ENCODE data around the gene TGFBRAP1.

TGFBRAP1 gene

GRCh38 chr2:105298017-105298416 lies 31.5 kb downstream of the TGFBRAP1 start:
- Histone ChIP-seq H3K9me3 (ENCODE audit: control insufficient read depth in 2 of 2, low read length in 2 of 2) (no peaks in the 10 kb centered on the region), H3K4me3 (ENCODE audit: low read length in 2 of 2) (no peak overlapping the region), H3K4me1 (ENCODE audit: control insufficient read depth in 2 of 2, insufficient read depth in 2 of 2, low read length in 2 of 2) (no peaks in the 10 kb centered on the region), H3K9ac (ENCODE audit: low read depth in 1 of 2, low read length in 2 of 2) (no peak overlapping the region), H3K36me3 (ENCODE audit: control insufficient read depth in 2 of 2, insufficient read depth in 2 of 2, low read length in 2 of 2) (peaks cover 32 to 33% of the 10 kb centered on the region in 2 donors), H3K27ac (ENCODE audit: low read depth in 2 of 2, low read length in 2 of 2) (no peak overlapping the region), H3K27me3 (ENCODE audit: control insufficient read depth in 2 of 2, insufficient read depth in 2 of 2, low read length in 2 of 2) (no peaks in the 10 kb centered on the region)

DNA sequence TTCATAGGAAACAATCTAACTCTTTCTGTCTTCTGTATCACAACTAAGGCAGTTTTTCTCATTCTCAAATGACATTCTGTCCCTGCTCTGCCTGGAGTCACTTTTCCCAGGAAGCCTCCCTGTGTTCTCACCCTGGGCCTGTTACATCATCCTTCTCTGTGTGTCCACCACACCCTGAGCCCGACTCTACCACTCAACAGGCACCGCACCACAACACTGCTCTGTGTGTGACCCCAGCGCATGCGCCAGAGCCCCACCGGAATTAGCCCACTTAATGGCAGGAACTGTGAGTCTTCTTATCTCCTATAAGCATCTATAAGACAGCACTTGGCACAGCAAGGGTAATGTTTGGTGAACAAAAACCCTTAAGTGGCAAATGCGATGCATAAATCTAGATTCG lies 32.3 kb downstream of the TGFBRAP1 start:
- H3K27me3 ChIP-seq (ENCODE audit: control insufficient read depth in 2 of 2, insufficient read depth in 2 of 2, low read length in 2 of 2) = no peaks in the 10 kb centered on the region
- no peaks in the 10 kb centered on the region for H3K9me3 ChIP-seq (ENCODE audit: control insufficient read depth in 2 of 2, low read length in 2 of 2)
- H3K36me3 ChIP-seq (ENCODE audit: control insufficient read depth in 2 of 2, insufficient read depth in 2 of 2, low read length in 2 of 2) = peaks cover 34% of the 10 kb centered on the region in 2 donors
- H3K4me3 ChIP-seq (ENCODE audit: low read length in 2 of 2) = no peak overlapping the region
- no peak overlapping the region for H3K27ac ChIP-seq (ENCODE audit: low read depth in 2 of 2, low read length in 2 of 2)
- no peaks in the 10 kb centered on the region for H3K4me1 ChIP-seq (ENCODE audit: control insufficient read depth in 2 of 2, insufficient read depth in 2 of 2, low read length in 2 of 2)
- H3K9ac ChIP-seq (ENCODE audit: low read depth in 1 of 2, low read length in 2 of 2) = no peak overlapping the region

DNA sequence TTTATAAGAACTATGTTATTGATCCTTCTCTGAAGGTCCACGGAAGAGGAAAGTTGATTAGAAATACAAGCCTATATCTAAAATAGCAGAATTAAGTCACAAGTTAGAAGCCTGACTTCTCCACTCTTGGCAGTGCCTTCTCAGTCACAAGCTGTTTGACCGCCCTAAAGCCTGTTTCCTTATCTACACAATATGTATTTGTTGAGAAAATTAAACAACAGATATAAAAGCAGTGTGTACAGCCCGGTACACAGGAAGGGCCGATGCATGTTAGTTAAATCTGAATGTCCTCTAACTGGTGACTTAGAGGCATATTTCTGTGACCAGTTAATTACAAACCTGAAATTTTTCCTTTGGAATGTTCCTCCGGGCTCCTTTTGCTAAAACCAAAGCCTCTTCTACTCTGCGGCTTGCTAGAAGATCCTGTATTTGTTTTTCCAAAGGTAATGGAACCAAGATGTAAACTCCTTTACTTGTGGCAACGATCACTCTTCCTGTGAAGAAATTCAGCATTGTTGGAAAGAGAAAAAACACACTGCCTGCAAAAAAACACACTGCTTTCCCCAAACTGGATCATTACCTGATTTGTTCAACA lies 33.4 kb downstream of the TGFBRAP1 start:
- no peaks in the 10 kb centered on the region for H3K9me3 ChIP-seq (ENCODE audit: control insufficient read depth in 2 of 2, low read length in 2 of 2)
- H3K9ac ChIP-seq (ENCODE audit: low read depth in 1 of 2, low read length in 2 of 2) = no peak overlapping the region
- H3K27me3 ChIP-seq (ENCODE audit: control insufficient read depth in 2 of 2, insufficient read depth in 2 of 2, low read length in 2 of 2) = no peaks in the 10 kb centered on the region
- H3K27ac ChIP-seq (ENCODE audit: low read depth in 2 of 2, low read length in 2 of 2) = no peak overlapping the region
- H3K4me1 ChIP-seq (ENCODE audit: control insufficient read depth in 2 of 2, insufficient read depth in 2 of 2, low read length in 2 of 2) = no peaks in the 10 kb centered on the region
- H3K4me3 ChIP-seq (ENCODE audit: low read length in 2 of 2) = no peak overlapping the region
- H3K36me3 ChIP-seq (ENCODE audit: control insufficient read depth in 2 of 2, insufficient read depth in 2 of 2, low read length in 2 of 2) = peaks cover 40 to 43% of the 10 kb centered on the region in 2 donors

GRCh38 chr2:105294844-105295481 lies 34.6 kb downstream of the TGFBRAP1 start:
- no peak overlapping the region for H3K27ac ChIP-seq (ENCODE audit: low read depth in 2 of 2, low read length in 2 of 2)
- H3K9ac ChIP-seq (ENCODE audit: low read depth in 1 of 2, low read length in 2 of 2) = no peak overlapping the region
- no peaks in the 10 kb centered on the region for H3K4me1 ChIP-seq (ENCODE audit: control insufficient read depth in 2 of 2, insufficient read depth in 2 of 2, low read length in 2 of 2)
- no peak overlapping the region for H3K4me3 ChIP-seq (ENCODE audit: low read length in 2 of 2)
- H3K9me3 ChIP-seq (ENCODE audit: control insufficient read depth in 2 of 2, low read length in 2 of 2) = no peaks in the 10 kb centered on the region
- H3K27me3 ChIP-seq (ENCODE audit: control insufficient read depth in 2 of 2, insufficient read depth in 2 of 2, low read length in 2 of 2) = no peaks in the 10 kb centered on the region
- peaks cover 42 to 47% of the 10 kb centered on the region in 2 donors for H3K36me3 ChIP-seq (ENCODE audit: control insufficient read depth in 2 of 2, insufficient read depth in 2 of 2, low read length in 2 of 2)

- peaks cover 40 to 55% of the 10 kb centered on the region in 2 donors for H3K36me3 ChIP-seq (ENCODE audit: control insufficient read depth in 2 of 2, insufficient read depth in 2 of 2, low read length in 2 of 2)
- H3K9me3 ChIP-seq (ENCODE audit: control insufficient read depth in 2 of 2, low read length in 2 of 2) = no peaks in the 10 kb centered on the region
- H3K9ac ChIP-seq (ENCODE audit: low read depth in 1 of 2, low read length in 2 of 2) = no peak overlapping the region
- H3K4me3 ChIP-seq (ENCODE audit: low read length in 2 of 2) = no peak overlapping the region
- H3K4me1 ChIP-seq (ENCODE audit: control insufficient read depth in 2 of 2, insufficient read depth in 2 of 2, low read length in 2 of 2) = no peaks in the 10 kb centered on the region
- H3K27me3 ChIP-seq (ENCODE audit: control insufficient read depth in 2 of 2, insufficient read depth in 2 of 2, low read length in 2 of 2) = no peaks in the 10 kb centered on the region
- H3K27ac ChIP-seq (ENCODE audit: low read depth in 2 of 2, low read length in 2 of 2) = no peak overlapping the region
Observed at GRCh38 chr2:105294046-105294445, 35.5 kb downstream of the TGFBRAP1 start.

- Histone ChIP-seq H3K4me3 (ENCODE audit: low read length in 2 of 2) (no peak overlapping the region), H3K36me3 (ENCODE audit: control insufficient read depth in 2 of 2, insufficient read depth in 2 of 2, low read length in 2 of 2) (peaks cover 35 to 41% of the 10 kb centered on the region in 2 donors), H3K9ac (ENCODE audit: low read depth in 1 of 2, low read length in 2 of 2) (no peak overlapping the region), H3K27me3 (ENCODE audit: control insufficient read depth in 2 of 2, insufficient read depth in 2 of 2, low read length in 2 of 2) (no peaks in the 10 kb centered on the region), H3K4me1 (ENCODE audit: control insufficient read depth in 2 of 2, insufficient read depth in 2 of 2, low read length in 2 of 2) (no peaks in the 10 kb centered on the region), H3K27ac (ENCODE audit: low read depth in 2 of 2, low read length in 2 of 2) (no peak overlapping the region), H3K9me3 (ENCODE audit: control insufficient read depth in 2 of 2, low read length in 2 of 2) (no peaks in the 10 kb centered on the region)
Observed at GRCh38 chr2:105291981-105292380, 37.6 kb downstream of the TGFBRAP1 start.

GRCh38 chr2:105290981-105291660 lies 38.4 kb downstream of the TGFBRAP1 start:
- no peaks in the 10 kb centered on the region for H3K9me3 ChIP-seq (ENCODE audit: control insufficient read depth in 2 of 2, low read length in 2 of 2)
- no peak overlapping the region for H3K4me3 ChIP-seq (ENCODE audit: low read length in 2 of 2)
- no peaks in the 10 kb centered on the region for H3K27me3 ChIP-seq (ENCODE audit: control insufficient read depth in 2 of 2, insufficient read depth in 2 of 2, low read length in 2 of 2)
- no peak overlapping the region for H3K9ac ChIP-seq (ENCODE audit: low read depth in 1 of 2, low read length in 2 of 2)
- no peak overlapping the region for H3K27ac ChIP-seq (ENCODE audit: low read depth in 2 of 2, low read length in 2 of 2)
- H3K4me1 ChIP-seq (ENCODE audit: control insufficient read depth in 2 of 2, insufficient read depth in 2 of 2, low read length in 2 of 2) = no peaks in the 10 kb centered on the region
- H3K36me3 ChIP-seq (ENCODE audit: control insufficient read depth in 2 of 2, insufficient read depth in 2 of 2, low read length in 2 of 2) = peaks cover 37 to 39% of the 10 kb centered on the region in 2 donors

GRCh38 chr2:105288133-105288532 lies 41.4 kb downstream of the TGFBRAP1 start:
- H3K9ac ChIP-seq (ENCODE audit: low read depth in 1 of 2, low read length in 2 of 2) = no peak overlapping the region
- no peaks in the 10 kb centered on the region for H3K4me1 ChIP-seq (ENCODE audit: control insufficient read depth in 2 of 2, insufficient read depth in 2 of 2, low read length in 2 of 2)
- H3K27me3 ChIP-seq (ENCODE audit: control insufficient read depth in 2 of 2, insufficient read depth in 2 of 2, low read length in 2 of 2) = no peaks in the 10 kb centered on the region
- H3K4me3 ChIP-seq (ENCODE audit: low read length in 2 of 2) = no peak overlapping the region
- no peak overlapping the region for H3K27ac ChIP-seq (ENCODE audit: low read depth in 2 of 2, low read length in 2 of 2)
- H3K9me3 ChIP-seq (ENCODE audit: control insufficient read depth in 2 of 2, low read length in 2 of 2) = no peaks in the 10 kb centered on the region
- H3K36me3 ChIP-seq (ENCODE audit: control insufficient read depth in 2 of 2, insufficient read depth in 2 of 2, low read length in 2 of 2) = peaks cover 41 to 56% of the 10 kb centered on the region in 2 donors

- H3K27me3 ChIP-seq (ENCODE audit: control insufficient read depth in 2 of 2, insufficient read depth in 2 of 2, low read length in 2 of 2) = no peaks in the 10 kb centered on the region
- peaks cover 41 to 60% of the 10 kb centered on the region in 2 donors for H3K36me3 ChIP-seq (ENCODE audit: control insufficient read depth in 2 of 2, insufficient read depth in 2 of 2, low read length in 2 of 2)
- no peaks in the 10 kb centered on the region for H3K4me1 ChIP-seq (ENCODE audit: control insufficient read depth in 2 of 2, insufficient read depth in 2 of 2, low read length in 2 of 2)
- no peak overlapping the region for H3K9ac ChIP-seq (ENCODE audit: low read depth in 1 of 2, low read length in 2 of 2)
- no peaks in the 10 kb centered on the region for H3K9me3 ChIP-seq (ENCODE audit: control insufficient read depth in 2 of 2, low read length in 2 of 2)
- H3K4me3 ChIP-seq (ENCODE audit: low read length in 2 of 2) = no peak overlapping the region
- no peak overlapping the region for H3K27ac ChIP-seq (ENCODE audit: low read depth in 2 of 2, low read length in 2 of 2)
Observed at GRCh38 chr2:105287692-105288091, 41.8 kb downstream of the TGFBRAP1 start.

GRCh38 chr2:105283532-105283931 lies 46.0 kb downstream of the TGFBRAP1 start:
- no peak overlapping the region for H3K9ac ChIP-seq (ENCODE audit: low read depth in 1 of 2, low read length in 2 of 2)
- H3K4me3 ChIP-seq (ENCODE audit: low read length in 2 of 2) = no peak overlapping the region
- H3K36me3 ChIP-seq (ENCODE audit: control insufficient read depth in 2 of 2, insufficient read depth in 2 of 2, low read length in 2 of 2) = peaks cover 52 to 64% of the 10 kb centered on the region in 2 donors
- H3K9me3 ChIP-seq (ENCODE audit: control insufficient read depth in 2 of 2, low read length in 2 of 2) = no peaks in the 10 kb centered on the region
- H3K4me1 ChIP-seq (ENCODE audit: control insufficient read depth in 2 of 2, insufficient read depth in 2 of 2, low read length in 2 of 2) = no peaks in the 10 kb centered on the region
- H3K27me3 ChIP-seq (ENCODE audit: control insufficient read depth in 2 of 2, insufficient read depth in 2 of 2, low read length in 2 of 2) = no peaks in the 10 kb centered on the region
- H3K27ac ChIP-seq (ENCODE audit: low read depth in 2 of 2, low read length in 2 of 2) = no peak overlapping the region
